Posterior cingulate gyrus (tissue), 11 donors: Measurements from ENCODE around the gene RBM44.

Experiments
- DNase-seq, 10 donors: peaks; one replicate each; pipeline versions ENCODE4 v3.0.0 to v3.0.0-alpha.2; 2020 to 2021; ENCODE audit warnings: mixed read lengths in 3 of 10
- intact Hi-C: fragments of 100-400 bp; cut with DNase I; formaldehyde crosslinking; loops from one replicate; pipeline ENCODE4 v1.15.1; 2023

The RBM44 gene

DNA sequence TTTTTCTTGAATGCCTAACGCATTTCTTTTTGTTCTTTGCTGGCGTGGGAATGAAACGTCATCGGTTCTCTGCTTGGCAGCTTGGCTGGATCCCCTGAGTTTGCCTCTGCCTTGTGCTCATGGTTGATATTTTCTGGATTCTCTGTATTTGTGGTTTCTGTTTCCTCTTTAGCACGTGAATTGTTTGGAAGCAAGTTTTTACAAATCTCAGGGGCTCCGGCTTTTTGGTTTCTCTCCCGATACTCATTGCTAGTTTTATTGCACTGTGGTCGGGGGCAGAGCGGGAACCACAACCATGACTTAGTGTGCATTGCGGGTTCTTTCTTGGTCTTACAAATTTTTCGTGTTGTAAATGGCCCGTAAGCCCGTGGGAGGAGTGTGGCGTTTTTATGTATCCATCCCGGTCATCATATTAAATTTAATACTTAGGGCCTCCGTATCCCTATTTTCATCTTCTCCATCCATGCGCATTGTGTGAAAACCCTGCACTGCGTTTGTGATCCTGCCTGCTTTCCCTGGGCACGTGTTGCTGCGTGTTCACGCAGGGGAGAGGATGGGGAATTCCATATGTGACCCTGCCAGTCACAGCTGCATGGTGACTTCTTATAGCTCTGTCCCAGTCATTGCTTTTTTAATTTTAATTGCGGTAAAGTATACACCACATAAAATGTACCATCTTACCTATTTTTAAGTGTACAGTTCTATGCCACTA is 70.2 kb downstream of the RBM44 start:
- no peak for DNase-seq
- intact Hi-C loops = no loop called here

DNA sequence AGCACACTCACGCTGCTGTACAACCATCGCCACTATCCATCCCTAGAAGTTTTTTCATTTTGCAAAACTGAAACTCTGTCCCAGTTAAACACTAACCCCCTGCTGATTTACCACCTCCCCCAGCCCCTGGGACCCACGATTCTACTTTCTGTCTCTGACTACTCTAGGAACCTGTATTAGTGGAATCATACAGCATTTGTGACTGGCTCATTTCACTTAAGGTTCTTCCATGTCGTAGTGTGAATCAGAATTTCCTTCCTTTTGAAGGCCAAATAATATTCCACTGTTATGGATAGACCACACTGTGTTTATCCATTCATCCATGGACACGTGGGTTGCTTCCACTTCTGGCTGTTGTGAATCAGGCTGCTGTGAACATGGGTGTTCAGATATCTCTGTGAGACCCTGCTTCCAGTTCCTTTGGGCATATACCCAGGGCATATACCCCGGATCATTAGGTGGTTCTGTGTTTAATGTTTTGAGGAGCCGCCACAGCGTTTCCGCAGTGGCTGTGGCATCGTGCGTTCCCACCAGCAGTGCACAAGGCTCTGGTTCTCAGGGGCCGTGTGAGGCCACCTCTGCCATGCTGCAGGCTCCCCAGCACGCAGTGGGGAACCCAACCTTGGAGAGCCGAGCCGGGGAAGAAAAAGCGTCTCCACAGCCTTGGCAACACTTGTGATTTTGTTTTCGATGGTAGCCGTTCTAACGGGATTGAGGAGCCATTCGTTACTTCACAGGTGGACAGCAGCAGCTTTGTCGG is 70.9 kb downstream of the RBM44 start:
- intact Hi-C loops = no loop called here
- DNase-seq = peak in 1 of 10 donors; percentile 59

DNA sequence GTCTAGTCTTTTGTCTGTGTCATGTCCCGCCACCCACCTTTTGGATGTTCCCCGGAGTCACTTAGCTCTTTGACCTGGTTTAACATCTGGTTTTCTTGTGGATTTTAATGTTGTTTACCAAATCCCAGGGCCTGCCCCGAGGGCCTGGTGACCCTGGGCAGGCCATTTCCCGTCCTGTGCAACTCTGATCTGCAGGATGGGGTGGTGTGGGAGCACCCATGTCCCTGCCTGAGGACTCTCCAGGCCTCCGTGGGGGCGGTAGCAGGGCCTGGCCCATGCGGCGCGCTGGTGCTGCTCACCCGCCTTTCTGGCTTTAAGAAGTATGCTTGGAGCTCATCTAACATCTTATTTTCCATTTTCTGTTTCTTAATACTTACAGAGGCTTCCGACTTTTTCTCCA is 71.5 kb downstream of the RBM44 start:
- no peak for DNase-seq
- intact Hi-C loops = no loop called here

DNA sequence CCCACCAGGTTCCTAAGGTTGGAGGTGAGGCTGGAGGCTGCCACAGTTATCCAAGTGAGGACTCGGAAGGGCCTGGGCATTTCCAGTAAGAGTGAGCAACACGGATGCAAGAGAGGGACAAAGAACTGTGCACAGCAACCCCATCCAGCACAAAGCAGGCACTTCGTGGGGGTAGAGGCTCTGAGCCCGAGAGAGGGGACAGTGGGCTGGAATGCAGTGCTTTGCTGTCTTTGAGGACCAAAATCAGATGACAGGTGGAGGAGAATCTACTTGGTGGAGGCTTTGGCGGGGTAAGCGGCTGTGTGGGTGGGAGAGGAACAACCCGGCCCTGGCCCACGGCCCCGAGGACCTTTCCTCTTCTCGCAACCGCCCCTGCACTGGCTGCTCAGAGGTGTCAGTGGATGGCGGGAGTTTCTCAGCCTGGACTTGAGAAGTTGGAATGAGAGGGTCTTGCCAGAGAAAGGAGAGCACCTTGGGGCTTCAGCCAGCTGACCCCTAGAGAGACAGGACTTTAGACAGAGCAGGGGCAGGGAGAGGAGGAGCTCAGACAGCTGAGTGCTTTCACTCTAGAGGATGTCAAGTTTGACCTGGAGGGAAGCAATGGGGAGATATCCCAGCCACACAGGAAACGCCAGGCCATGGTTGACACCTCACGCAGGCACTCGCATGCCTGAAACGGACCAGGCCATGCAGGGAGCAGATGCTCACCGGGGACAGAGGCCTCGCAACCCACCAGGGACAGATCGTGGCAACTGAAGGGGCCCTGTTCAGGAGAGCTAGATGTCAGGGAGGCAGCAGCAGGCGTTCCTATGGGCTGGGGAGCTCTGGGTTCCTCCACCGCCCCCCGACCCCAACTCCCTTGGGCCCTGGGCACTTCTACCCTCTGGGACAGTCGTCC is 72.4 kb downstream of the RBM44 start:
- intact Hi-C loops = no loop called here
- peak in 1 of 10 donors; percentile 62 for DNase-seq

DNA sequence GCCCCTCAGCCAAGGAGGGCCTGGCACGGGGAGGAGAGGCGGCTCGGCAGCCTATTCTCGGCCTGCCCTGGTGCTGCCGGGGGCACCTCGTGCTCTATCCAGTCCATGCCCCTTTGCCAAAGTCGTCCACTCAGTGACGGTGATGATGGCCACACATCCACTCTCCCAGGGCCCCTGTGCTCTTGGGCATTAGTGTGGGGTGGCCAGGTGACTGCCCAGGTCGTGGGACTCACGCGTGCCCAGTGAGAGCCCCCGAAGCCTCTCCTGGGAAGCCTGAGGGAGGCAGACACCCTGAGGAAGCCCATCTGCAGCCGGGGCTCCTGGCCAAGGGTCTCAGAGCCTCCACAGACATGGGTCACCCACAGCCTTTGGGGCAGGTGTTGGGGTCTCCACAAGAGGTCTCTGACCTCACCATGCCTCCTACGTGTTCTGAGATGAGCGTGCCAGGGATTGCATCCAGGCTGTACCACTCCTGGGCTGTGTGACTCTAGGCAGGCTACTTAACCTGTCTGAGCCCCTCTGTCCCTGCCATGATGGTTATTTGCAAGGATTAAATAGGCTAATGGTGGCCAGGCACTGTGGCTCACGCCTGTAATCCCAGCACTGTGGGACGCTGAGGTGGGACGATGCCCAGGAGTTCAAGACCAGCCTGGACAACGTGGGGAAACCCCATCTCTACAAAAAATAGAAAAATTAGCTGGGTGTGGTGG is 73.8 kb downstream of the RBM44 start:
- DNase-seq = peak in 1 of 10 donors; percentile 72
- intact Hi-C loops = no loop called here

DNA sequence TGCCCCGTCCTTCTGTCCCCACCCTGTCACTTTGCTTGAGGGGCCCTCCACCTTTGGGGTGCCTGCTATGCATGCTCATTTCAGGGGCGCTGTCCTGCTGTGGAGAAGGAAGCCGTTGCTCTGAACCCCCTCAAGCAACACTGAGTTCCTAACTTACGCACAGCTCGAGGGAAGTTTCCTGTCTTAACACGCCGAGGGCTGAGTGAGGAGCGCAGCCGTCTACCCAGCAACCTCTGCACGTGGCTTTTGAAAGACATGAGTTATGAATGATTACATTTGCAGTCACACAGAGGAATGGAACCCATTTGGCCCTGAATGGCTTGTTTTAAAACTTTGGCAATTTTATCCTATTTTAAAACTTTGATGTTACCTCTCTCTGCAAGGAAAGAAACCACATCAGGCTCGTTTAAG is 74.8 kb downstream of the RBM44 start:
- DNase-seq = peak in 1 of 10 donors; percentile 30
- intact Hi-C loops = no loop called here

DNA sequence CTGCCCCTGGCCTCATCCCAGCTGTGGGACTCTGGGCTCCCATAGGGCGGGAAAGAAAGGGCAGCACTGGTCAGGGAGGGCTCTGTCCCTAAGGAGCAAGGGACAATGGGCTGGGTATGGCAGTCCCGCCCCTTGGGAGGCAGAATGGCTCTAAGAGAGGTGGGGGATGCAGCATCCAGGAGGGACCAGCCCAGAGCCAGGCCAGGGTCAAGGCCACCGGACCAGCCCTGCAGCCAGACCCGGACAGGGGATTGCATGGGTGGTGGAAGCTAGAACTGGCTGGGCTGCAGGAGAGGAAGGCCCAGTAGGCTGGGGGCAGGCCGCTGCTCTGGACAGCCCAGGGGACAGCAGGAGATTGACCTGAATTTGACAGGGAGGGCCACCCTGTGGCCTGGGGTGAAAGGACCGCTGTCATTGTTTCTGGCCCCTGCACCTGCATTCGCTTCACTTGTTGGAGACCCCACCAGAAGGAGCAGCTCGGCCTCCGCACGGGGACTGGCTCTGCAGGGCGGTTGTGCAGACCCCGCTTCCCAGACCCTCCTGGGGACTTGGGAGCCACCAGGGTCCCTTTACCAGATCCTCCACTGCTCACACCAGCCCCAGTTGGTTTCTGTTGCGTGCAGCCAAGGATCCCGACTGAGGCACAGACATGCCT is 75.4 kb downstream of the RBM44 start:
- intact Hi-C loops = no loop called here
- DNase-seq = peak in 2 of 10 donors; percentile 76 to 78

DNA sequence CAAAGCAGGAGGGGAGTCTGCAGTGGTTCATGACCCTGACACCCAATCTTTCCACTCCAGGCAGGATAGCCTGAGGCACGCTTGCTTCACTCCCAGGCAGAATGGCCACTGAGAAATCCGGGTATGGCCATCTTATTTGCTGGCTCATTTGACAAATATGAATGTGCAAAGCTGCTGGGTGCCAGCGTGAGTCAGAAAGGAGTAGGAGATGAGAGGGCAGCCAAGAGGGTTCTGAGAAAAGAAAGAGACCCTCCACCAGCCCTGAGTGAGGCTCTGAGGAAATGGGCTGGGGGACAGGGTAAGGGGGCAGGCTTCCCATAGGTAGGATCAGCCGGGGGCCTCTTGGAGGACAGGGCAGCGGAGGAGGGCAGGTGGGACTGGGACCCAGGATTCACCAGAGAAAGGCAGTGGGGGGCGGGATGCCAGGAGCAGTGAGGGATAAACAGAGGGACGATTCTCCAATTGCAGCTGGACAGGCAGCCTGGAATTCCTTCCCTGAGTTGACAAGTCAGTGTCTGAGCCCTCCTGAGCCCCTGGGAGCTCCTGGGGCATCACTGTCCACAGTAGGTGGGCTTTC is 76.1 kb downstream of the RBM44 start:
- DNase-seq = peak in 2 of 10 donors; percentile 83

DNA sequence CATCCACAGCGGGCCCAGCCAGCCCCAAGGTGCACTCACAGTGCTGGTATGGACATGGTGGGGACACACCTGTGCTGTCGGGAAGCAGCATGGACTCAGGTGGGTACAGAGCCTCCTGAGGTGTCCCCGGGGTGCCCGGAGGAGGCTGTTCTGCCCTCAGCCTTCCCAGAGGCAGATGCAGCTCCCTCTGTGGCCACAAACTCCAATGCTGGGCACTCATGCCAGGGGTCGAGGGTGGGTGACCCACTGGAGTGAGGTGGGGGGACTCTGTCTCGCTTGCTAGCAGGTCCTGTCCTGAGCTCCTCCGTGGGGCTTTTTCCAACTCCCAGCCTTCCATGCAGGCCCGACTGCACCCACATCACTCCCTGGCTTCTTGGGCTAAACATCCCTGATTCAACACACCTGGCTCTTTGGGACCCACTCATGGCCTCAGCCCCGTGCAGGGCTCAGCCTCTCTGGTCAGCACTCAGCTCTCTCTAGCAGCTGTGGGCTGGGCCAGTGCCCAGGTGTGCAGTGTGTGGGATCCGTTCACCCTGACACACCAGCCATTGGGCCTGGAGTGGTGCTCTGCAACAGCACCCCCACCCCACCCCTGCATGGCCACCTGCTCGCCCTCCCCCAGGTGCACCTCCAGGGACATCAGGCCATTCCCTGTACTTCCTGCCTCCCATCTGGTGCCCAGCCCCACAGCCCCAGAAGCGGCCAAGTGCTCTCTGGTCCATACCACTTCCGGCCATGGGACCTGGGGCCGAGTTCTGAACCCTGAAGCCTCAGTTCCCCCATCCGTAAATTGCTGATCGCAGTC is 76.9 kb downstream of the RBM44 start:
- DNase-seq = peak in 2 of 10 donors; percentile 59 to 79
- intact Hi-C loops = no loop called here

More for the DNA sequence above, 76.1 kb downstream of the RBM44 start:
- intact Hi-C loops = no loop called here

DNA sequence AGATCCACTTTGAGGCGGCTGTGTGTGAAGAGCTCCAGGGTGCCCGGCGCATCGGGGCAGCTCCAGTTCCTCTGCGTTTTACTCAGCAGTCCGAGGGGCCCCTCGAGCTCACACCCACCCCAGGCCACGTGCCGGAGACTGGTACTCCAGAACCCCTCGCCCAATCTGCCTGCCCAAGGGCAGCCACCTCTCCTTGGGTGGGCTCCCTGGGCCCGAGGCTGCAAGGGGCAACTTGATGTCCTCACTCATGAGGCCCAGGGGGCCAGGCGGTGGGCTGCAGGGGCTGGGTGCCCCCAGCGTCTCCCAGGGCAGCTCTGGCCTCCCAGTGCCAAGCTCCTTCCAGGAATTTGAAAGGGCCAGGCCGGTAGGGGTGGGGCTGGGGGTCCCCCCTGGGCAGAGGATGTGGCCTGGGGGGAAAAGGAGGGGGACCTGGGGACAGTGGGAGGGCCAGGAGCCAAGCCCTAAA is 77.5 kb downstream of the RBM44 start:
- intact Hi-C loops = no loop called here
- peak in 1 of 10 donors; percentile 56 for DNase-seq

DNA sequence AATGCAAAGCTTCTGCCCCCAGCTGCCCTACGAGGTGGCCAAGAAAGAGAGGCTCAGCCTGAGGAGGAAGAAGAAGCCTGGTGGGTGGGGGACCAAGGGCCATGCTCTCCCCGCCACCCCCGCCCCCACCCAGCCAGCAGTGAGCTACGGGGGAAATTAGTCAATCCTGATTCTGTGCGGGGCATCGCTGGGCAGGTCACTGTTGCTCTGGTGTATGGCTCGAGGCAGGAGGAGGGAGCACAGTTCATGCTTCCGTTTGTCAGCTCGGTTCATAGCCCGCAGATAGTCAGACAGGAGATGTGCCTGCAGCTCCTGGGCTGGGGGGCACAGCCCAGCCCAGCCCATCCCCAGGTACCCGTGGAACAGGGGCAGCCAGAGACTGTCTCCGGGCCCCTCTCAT is 78.0 kb downstream of the RBM44 start:
- DNase-seq = no peak
- intact Hi-C loops = no loop called here

DNA sequence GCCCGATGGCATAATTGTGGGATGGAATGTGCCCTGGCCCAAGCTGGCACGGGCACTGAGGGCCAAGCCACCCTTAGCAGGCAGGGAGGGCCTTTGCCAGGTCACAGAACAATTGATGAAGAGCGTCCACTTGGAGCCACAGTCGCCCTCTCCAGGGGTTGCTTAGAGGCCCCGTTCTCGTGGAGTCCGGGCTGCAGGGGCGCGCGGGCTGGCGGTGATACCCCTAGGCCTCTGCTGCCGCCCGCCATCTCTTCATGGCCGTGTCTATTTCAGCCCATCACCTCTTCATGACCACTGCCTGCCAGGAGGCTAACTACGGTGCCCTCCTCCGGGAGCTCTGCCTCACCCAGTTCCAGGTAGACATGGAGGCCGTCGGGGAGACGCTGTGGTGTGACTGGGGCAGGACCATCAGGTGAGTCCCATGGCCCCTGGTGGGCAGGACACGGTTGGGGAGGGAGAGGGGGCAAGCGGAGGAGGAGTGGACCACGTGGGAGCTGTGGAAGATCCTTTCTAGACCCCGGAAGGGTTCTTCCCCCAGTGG is 78.4 kb downstream of the RBM44 start:
- DNase-seq = peak in 3 of 10 donors; percentile 40 to 72 (median 65)
- intact Hi-C loops = no loop called here

DNA sequence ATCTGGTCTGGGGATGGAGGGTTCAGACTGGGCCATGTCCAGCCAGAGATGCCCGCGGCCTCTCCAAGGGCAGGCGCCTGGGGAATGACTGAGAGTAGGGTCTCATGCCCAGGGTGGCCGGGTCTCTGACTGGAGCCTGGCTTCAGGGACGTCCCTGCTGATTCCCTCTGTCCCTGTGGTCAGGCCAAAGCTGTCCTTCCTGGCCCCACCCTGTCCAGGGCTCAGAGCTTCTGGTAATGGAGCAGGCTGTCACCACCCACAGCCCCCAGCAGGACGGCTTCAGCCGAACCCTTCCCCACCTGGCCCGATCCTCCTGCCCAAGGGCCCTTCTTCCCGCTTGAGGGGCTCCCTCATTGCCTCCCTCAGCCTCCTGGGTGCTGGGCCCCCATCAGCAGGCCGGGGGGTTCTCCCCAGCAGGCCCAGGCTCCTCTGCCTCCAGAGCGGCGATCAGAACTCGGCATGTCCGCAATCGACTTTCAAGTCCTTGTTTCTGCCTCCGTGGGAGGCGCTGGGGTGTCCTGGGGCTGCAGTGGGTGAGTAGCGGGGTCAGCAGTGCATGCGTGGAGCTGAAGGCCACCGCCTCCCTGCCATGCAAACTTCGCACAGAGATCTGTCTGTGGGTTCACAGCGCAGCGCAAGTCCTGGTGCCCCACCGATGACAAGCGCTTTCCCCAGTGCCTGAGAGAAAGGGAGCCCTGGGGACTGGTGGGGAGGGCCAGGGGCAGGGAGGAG is 79.2 kb downstream of the RBM44 start:
- DNase-seq = peak in 3 of 10 donors; percentile 48 to 81 (median 70)

DNA sequence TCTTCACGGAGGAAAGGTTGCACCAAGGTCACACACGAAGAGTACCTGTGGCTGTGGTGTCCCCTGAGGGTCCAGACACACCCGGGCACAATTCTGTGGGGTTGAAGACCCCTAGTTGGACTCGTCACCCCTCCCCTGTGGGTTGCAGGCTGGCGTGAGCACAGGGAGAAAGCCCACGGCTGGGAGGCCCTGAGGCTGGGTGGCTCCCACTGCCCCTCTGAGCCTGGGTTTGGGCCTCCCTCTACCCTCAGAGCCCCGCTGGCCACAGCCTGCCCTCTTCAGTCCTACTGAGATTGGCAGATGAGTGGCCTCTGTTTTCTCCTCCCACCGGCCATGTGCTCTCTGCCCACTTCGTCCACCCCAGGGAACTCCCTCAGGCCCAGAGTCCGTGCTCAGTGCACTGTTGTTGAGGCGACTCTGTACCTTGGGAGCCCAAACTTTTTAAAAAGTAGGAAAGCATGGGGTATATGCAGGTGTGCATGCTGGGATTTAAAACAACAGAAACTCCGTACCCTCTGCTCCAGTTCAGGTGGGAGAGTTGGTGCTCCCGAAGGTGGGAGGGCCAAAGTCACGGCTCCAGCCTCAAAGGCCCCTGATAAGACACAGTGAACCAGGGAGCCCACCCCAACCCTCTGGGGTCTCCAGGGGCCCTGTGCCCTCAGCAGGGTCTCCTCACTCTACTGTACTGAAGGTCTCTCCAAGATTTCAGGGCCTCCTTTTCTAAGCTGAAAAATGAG is 79.9 kb downstream of the RBM44 start:
- intact Hi-C loops = no loop called here
- peak in 3 of 10 donors; percentile 59 to 67 (median 65) for DNase-seq

More for the DNA sequence above, 79.2 kb downstream of the RBM44 start:
- intact Hi-C loops = no loop called here

DNA sequence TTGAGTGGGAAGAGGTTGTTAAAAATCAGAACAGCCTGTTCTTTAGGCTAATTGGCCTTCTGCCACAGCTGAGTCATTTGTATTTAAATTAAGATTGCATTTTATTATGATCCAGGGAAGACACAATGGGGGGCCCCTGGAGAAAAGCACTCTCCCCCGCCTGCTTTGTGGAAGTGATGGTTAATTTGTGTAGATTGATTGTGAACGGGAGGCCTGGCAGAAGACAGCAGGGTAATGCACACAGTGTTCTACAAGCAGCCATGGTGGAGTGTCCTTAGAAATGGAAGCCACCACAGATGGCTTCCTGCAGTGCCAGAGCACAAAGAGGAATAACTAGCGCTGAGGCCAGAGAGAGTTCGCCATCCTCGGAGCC is 80.5 kb downstream of the RBM44 start:
- DNase-seq = peak in 3 of 10 donors; percentile 55 to 85 (median 61)
- intact Hi-C loops = no loop called here

DNA sequence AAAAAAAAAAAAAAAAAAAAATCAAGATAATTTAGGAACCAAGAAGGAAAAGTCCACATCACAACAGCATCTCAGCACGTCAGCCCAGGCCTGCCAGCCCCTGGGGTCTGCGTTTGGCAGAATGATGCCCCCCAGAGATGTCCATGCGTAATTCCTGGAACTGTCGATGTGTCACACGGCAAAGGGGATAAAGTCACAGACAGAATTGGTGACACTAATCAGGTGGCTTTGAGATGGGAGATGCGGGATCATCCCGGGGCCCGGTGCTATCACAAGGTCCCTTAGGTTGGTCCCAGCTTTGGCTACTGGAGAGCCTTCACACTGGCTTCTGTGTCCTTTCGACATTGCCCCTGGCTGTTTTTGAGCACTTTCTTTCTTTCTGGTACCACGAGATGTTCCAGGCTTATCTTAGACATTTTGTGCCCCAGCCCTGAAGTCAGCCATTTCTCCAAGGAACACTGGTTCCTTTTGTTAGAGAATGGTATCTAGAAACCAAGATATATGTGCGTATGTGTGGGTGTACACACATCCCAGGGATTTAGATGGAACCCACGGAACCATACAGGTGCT is 81.5 kb downstream of the RBM44 start:
- peak in 2 of 10 donors; percentile 35 to 61 for DNase-seq

More for the DNA sequence above, 81.5 kb downstream of the RBM44 start:
- intact Hi-C loops = no loop called here
